Measurements from ENCODE around the gene EXT2.

The EXT2 gene

GRCh38 chr11:44177905-44178304 is 82.4 kb downstream of the EXT2 start:
- no peaks in the 10 kb centered on the region for H3K79me2 ChIP-seq (ENCODE audit: insufficient read depth, low read length)
- H3K9me3 ChIP-seq (ENCODE audit: insufficient read depth, low read depth, low read length), result no peaks in the 10 kb centered on the region
- no peak overlapping the region for H3K9ac ChIP-seq (ENCODE audit: low read depth, low read length, poor library complexity, severe bottlenecking)
- TF ChIP-seq EZH2phosphoT487 (IDR thresholded peaks at IDR 0.05; ENCODE audit: borderline replicate concordance), result no peak
- no peak for TF ChIP-seq CTCF (conservative IDR thresholded peaks at IDR 0.05; ENCODE audit: low read length)
- H2AFZ ChIP-seq (ENCODE audit: low read length), result no peak overlapping the region
- no peaks in the 10 kb centered on the region for H3K4me1 ChIP-seq (ENCODE audit: insufficient read depth, low read length, poor library complexity, severe bottlenecking)
- no peaks in the 10 kb centered on the region for H3K9me2 ChIP-seq (replicated peaks; ENCODE audit: low read depth, low read length)
- peaks cover 4% of the 10 kb centered on the region; the same call in 1 of the 2 replicates for H3K36me3 ChIP-seq (ENCODE audit: insufficient read depth, low read length)
- H3F3A ChIP-seq (ENCODE audit: low read depth), result no peaks in the 10 kb centered on the region
- H3K4me3 ChIP-seq (ENCODE audit: low read length, poor library complexity, severe bottlenecking), result no peak overlapping the region
- H4K20me1 ChIP-seq (ENCODE audit: insufficient read depth, low read length, poor library complexity, severe bottlenecking), result no peaks in the 10 kb centered on the region
- no peak overlapping the region for H3K4me2 ChIP-seq (ENCODE audit: low read depth, low read length, poor library complexity, severe bottlenecking)
- no peaks in the 10 kb centered on the region for H3K27me3 ChIP-seq (ENCODE audit: insufficient read depth, low read length, poor library complexity, severe bottlenecking)

- Histone ChIP-seq H3K79me2 (ENCODE audit: insufficient read depth, low read length) (no peaks in the 10 kb centered on the region), H3K27me3 (ENCODE audit: insufficient read depth, low read length, poor library complexity, severe bottlenecking) (no peaks in the 10 kb centered on the region), H3K36me3 (ENCODE audit: insufficient read depth, low read length) (no peaks in the 10 kb centered on the region), H3F3A (ENCODE audit: low read depth) (no peaks in the 10 kb centered on the region), H2AFZ (ENCODE audit: low read length) (no peak overlapping the region), H3K9ac (ENCODE audit: low read depth, low read length, poor library complexity, severe bottlenecking) (no peak overlapping the region), H3K4me1 (ENCODE audit: insufficient read depth, low read length, poor library complexity, severe bottlenecking) (no peaks in the 10 kb centered on the region), H4K20me1 (ENCODE audit: insufficient read depth, low read length, poor library complexity, severe bottlenecking) (no peaks in the 10 kb centered on the region), H3K9me3 (ENCODE audit: insufficient read depth, low read depth, low read length) (no peaks in the 10 kb centered on the region), H3K4me3 (ENCODE audit: low read length, poor library complexity, severe bottlenecking) (no peak overlapping the region), H3K4me2 (ENCODE audit: low read depth, low read length, poor library complexity, severe bottlenecking) (no peak overlapping the region), H3K9me2 (replicated peaks; ENCODE audit: low read depth, low read length) (no peaks in the 10 kb centered on the region)
- TF ChIP-seq CTCF (conservative IDR thresholded peaks at IDR 0.05; ENCODE audit: low read length) (0 out of 2 replicates have a peak, but pooled peaks have one; percentile 11), EZH2phosphoT487 (IDR thresholded peaks at IDR 0.05; ENCODE audit: borderline replicate concordance) (no peak)
These were observed 82.9 kb downstream of the EXT2 start for GRCh38 chr11:44178381-44178780.

GRCh38 chr11:44179173-44179572 is 83.7 kb downstream of the EXT2 start:
- Histone ChIP-seq H3K4me1 (ENCODE audit: insufficient read depth, low read length, poor library complexity, severe bottlenecking) (no peaks in the 10 kb centered on the region), H3K9me3 (ENCODE audit: insufficient read depth, low read depth, low read length) (no peaks in the 10 kb centered on the region), H3F3A (ENCODE audit: low read depth) (no peaks in the 10 kb centered on the region), H4K20me1 (ENCODE audit: insufficient read depth, low read length, poor library complexity, severe bottlenecking) (no peaks in the 10 kb centered on the region), H2AFZ (ENCODE audit: low read length) (no peak overlapping the region), H3K9ac (ENCODE audit: low read depth, low read length, poor library complexity, severe bottlenecking) (no peak overlapping the region), H3K79me2 (ENCODE audit: insufficient read depth, low read length) (no peaks in the 10 kb centered on the region), H3K36me3 (ENCODE audit: insufficient read depth, low read length) (no peaks in the 10 kb centered on the region), H3K4me3 (ENCODE audit: low read length, poor library complexity, severe bottlenecking) (no peak overlapping the region), H3K9me2 (replicated peaks; ENCODE audit: low read depth, low read length) (no peaks in the 10 kb centered on the region), H3K4me2 (ENCODE audit: low read depth, low read length, poor library complexity, severe bottlenecking) (no peak overlapping the region), H3K27me3 (ENCODE audit: insufficient read depth, low read length, poor library complexity, severe bottlenecking) (no peaks in the 10 kb centered on the region)
- TF ChIP-seq EZH2phosphoT487 (IDR thresholded peaks at IDR 0.05; ENCODE audit: borderline replicate concordance), result no peak
- no peak for TF ChIP-seq CTCF (conservative IDR thresholded peaks at IDR 0.05; ENCODE audit: low read length)

Measured in Loucy (cell line).